Measurements from ENCODE around the gene JAG2. TPM values are rescaled to one million over a fixed set of nuclear protein-coding genes. Genes with fewer than 3 reads are reported as not detected.

The JAG2 gene
- total and polyA plus RNA-seq, 2 of the 4 experiments (the other 2 are of a cell fraction): 0.18 to 0.58 TPM

DNA sequence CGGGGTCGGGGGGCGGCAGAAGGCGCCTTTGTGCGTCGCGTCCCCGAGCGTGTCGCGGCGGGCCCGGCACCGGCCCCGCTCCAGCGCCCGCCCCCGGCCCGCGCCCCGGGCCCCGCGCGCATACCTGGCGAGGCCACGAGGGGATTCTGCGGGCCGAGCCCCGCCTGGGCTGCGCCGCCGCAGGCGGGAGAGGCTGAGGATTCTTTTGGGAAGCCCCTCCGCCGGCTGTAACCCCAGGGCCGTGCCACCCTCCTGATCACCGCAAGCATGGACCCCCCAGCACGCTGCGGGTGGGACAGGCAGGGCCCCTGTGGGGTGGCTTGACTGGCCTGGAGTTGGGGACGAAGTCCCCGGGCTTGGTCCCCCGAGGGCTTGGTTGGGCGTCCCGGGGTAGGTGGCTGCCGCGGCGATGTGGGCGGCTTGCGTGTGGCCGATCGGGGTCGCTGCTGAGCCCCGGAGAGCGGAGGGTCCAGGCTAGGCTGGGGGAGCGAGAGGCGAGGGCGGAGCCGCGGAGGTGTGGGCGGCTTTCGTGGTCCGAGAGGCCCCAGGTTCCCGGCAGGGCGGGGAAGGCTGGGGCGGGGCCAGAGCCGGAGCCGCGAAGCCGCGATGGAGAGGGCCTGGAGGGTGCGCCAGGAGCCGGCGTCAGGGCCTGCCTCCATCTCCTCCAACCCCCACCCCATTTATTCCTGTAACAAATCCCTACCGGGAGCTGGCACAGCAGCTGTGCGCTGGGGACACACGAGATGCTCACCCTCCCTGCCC, 75.0 kb downstream of the JAG2 start:
- WGBS, 2 experiments (ENCODE audit: extremely low coverage in 2 of 2, insufficient read length in 1 of 2): 1% methylated on average over 40 of the region's 76 CpGs; no CpG with 5 or more reads in 1 of the 2 experiments
- intact Hi-C loops (cut with micrococcal nuclease) (loop anchor here (5.0 kb wide), 1 partner anchor 89 kb away; the partner anchor contains the start of gene NUDT14), dilution Hi-C loops (cut with HindIII; ENCODE audit: low sequenced_read_pairs, unreplicated experiment) (no loop called here), in situ Hi-C loops (cut with MboI; ENCODE audit: low sequenced_read_pairs) (loop anchor here (10.0 kb wide), 1 partner anchor 261 kb away; no protein-coding TSS in a partner anchor)
- POLR2A ChIA-PET (ENCODE audit: unreplicated experiment): no interaction called here
- Histone ChIP-seq H3K9ac (ENCODE audit: low read depth, low read length) (peak overlapping the region; percentile 85), H3K4me3 (ENCODE audit: insufficient read depth, low read depth, low read length) (peak overlapping the region; percentile 90), H2BK120ac (ENCODE audit: low read depth, low read length) (peak overlapping the region; percentile 76), H3K9me3 (ENCODE audit: control insufficient read depth, insufficient read depth, low read length) (no peaks in the 10 kb centered on the region), H2BK15ac (ENCODE audit: low read depth, low read length) (peak overlapping the region; percentile 51; the same call in 1 of the 3 replicates), H3K27ac (ENCODE audit: insufficient read depth, low read length) (peak overlapping the region; percentile 80), H3K9me1 (ENCODE audit: insufficient read depth, low read length) (peaks cover 16% of the 10 kb centered on the region), H3K14ac (replicated peaks; ENCODE audit: low read depth, low read length) (peak overlapping the region; percentile 87), H3K18ac (ENCODE audit: low read depth, low read length) (peak overlapping the region; percentile 56; the same call in 1 of the 2 replicates), H2AK9ac (replicated peaks; ENCODE audit: low read depth, low read length, poor library complexity) (peak overlapping the region; percentile 98), H3K23ac (ENCODE audit: low read depth, low read length) (peak overlapping the region; percentile 85), H3K56ac (ENCODE audit: extremely low read depth, insufficient read depth, low read length) (peak overlapping the region; percentile 84), H3K79me1 (ENCODE audit: low read depth in 1 of 2, low read length in 2 of 2) (peaks cover 0 to 33% of the 10 kb centered on the region in 2 experiments; a peak in 3 of 4 replicates), H3K36me3 (ENCODE audit: control insufficient read depth, insufficient read depth, low read length) (no peaks in the 10 kb centered on the region), H3K4me2 (ENCODE audit: low read depth, low read length) (peak overlapping the region; percentile 88), H3K4ac (ENCODE audit: low read depth, low read length) (peak overlapping the region; percentile 95), H4K5ac (ENCODE audit: low read depth, low read length) (peak overlapping the region; percentile 87), H2AK5ac (ENCODE audit: low read depth, low read length) (peak overlapping the region; percentile 84), H2BK20ac (ENCODE audit: low read depth, low read length) (no peak overlapping the region), H2AFZ (replicated peaks; ENCODE audit: low read length, poor library complexity) (peak overlapping the region; percentile 92), H3K27me3 (ENCODE audit: control insufficient read depth, insufficient read depth, low read length) (no peaks in the 10 kb centered on the region), H3K4me1 (ENCODE audit: control insufficient read depth, insufficient read depth, low read length) (peaks cover 26% of the 10 kb centered on the region), H2BK5ac (ENCODE audit: low read depth, low read length, poor library complexity, severe bottlenecking) (peak overlapping the region; percentile 78), H4K91ac (ENCODE audit: insufficient read depth, low read depth, low read length) (peak overlapping the region; percentile 90), H4K8ac (ENCODE audit: low read depth in 2 of 2, low read length in 2 of 2) (peak overlapping the region; percentile 72 to 87; a peak in 3 of 4 replicates), H4K20me1 (ENCODE audit: insufficient read depth, low read length) (no peaks in the 10 kb centered on the region)
- ATAC-seq (ENCODE audit: low read depth) (peak; percentile 73), DNase-seq (peak; percentile 72)
- CTCF ChIA-PET: no interaction called here
- no TSS peak for BruUV-seq (replicated peaks)
- TF ChIP-seq NFE2L2 (IDR thresholded peaks at IDR 0.05; ENCODE audit: low read depth, low read length) (no peak), POLR2A (IDR thresholded peaks at IDR 0.05; ENCODE audit: low read depth, low read length) (no peak), MAFK (IDR thresholded peaks at IDR 0.05; ENCODE audit: low read depth, low read length) (no peak), CEBPB (IDR thresholded peaks at IDR 0.05; ENCODE audit: low read depth, low read length) (no peak), MXI1 (IDR thresholded peaks at IDR 0.05; ENCODE audit: borderline replicate concordance, low read depth, low read length) (0 out of 2 replicates have a peak, but pooled peaks have one; percentile 22), ELK1 (IDR thresholded peaks at IDR 0.05; ENCODE audit: borderline replicate concordance, low read depth, low read length) (no peak), FOS (IDR thresholded peaks at IDR 0.05; ENCODE audit: low read depth, low read length) (no peak), SMC3 (IDR thresholded peaks at IDR 0.05; ENCODE audit: low read depth, low read length) (peak; percentile 29; the same call in 1 of the 2 replicates), BHLHE40 (IDR thresholded peaks at IDR 0.05; ENCODE audit: low read depth, low read length) (no peak), MAZ (IDR thresholded peaks at IDR 0.05; ENCODE audit: borderline replicate concordance, low read depth, low read length) (peak; percentile 65; the same call in 1 of the 2 replicates), RAD21 (IDR thresholded peaks at IDR 0.05; ENCODE audit: low read length) (peak; percentile 42), RFX5 (IDR thresholded peaks at IDR 0.05; ENCODE audit: low read depth, low read length) (no peak)
- TF ChIP-seq, protein P1, sequence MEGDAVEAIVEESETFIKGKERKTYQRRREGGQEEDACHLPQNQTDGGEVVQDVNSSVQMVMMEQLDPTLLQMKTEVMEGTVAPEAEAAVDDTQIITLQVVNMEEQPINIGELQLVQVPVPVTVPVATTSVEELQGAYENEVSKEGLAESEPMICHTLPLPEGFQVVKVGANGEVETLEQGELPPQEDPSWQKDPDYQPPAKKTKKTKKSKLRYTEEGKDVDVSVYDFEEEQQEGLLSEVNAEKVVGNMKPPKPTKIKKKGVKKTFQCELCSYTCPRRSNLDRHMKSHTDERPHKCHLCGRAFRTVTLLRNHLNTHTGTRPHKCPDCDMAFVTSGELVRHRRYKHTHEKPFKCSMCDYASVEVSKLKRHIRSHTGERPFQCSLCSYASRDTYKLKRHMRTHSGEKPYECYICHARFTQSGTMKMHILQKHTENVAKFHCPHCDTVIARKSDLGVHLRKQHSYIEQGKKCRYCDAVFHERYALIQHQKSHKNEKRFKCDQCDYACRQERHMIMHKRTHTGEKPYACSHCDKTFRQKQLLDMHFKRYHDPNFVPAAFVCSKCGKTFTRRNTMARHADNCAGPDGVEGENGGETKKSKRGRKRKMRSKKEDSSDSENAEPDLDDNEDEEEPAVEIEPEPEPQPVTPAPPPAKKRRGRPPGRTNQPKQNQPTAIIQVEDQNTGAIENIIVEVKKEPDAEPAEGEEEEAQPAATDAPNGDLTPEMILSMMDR (conservative IDR thresholded peaks at IDR 0.05; ENCODE audit: low read depth, low read length): peak; percentile 58
- TF ChIP-seq, protein P2, sequence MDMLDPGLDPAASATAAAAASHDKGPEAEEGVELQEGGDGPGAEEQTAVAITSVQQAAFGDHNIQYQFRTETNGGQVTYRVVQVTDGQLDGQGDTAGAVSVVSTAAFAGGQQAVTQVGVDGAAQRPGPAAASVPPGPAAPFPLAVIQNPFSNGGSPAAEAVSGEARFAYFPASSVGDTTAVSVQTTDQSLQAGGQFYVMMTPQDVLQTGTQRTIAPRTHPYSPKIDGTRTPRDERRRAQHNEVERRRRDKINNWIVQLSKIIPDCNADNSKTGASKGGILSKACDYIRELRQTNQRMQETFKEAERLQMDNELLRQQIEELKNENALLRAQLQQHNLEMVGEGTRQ (IDR thresholded peaks at IDR 0.05; ENCODE audit: low read depth, low read length): no peak

All from IMR-90 (cell line).